DND-41 (cell line): ENCODE measurements around the gene AFF3.

Experiments
- EZH2 ChIP-seq: IDR thresholded peaks from 3 replicates; pipeline ENCODE4 v1.6.1; 2012; ENCODE audit warnings: borderline replicate concordance, low read depth, mild to moderate bottlenecking, moderate library complexity, low read length, inconsistent platforms; ENCODE audit not compliant: severe bottlenecking
- TF ChIP-seq, protein P1 (sequence below): IDR thresholded peaks from 2 replicates; pipeline ENCODE4 v1.5.1; 2012; ENCODE audit warnings: borderline replicate concordance, low read length, moderate library complexity, mild to moderate bottlenecking; ENCODE audit not compliant: poor library complexity, severe bottlenecking; ENCODE audit errors: extremely low read depth

DNA sequence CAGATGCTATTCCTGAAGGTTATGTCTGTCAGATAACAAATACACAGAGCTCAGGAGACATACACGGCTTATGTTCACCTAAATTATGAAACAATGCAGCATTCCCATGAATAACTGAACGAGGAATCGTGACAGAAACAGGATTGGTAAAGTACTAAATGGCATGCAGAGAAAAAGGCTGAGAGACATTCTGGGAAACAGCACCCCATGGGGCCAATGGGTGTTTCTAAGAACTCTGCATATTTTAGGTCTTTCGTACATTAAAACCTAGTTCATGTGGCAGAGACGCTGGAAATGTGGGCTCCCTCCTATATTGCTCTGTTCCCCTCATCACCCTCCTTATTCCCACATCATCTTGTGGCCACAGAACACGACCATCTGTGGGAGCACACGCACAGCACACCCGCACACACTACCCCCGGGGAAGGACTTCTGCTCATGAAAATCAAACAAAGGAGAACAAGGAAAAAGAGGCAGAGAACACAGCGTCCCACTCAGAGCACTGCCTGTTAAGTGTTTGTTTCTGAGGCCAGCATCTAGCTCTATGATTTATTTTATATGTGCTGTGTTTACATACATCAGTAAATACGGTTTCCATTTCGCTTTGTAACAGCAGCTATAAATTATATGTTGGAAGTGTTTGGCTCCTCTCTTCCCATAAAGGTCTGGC, 143.6 kb downstream of the AFF3 start:
- no peak for TF ChIP-seq EZH2
- TF ChIP-seq, protein P1, sequence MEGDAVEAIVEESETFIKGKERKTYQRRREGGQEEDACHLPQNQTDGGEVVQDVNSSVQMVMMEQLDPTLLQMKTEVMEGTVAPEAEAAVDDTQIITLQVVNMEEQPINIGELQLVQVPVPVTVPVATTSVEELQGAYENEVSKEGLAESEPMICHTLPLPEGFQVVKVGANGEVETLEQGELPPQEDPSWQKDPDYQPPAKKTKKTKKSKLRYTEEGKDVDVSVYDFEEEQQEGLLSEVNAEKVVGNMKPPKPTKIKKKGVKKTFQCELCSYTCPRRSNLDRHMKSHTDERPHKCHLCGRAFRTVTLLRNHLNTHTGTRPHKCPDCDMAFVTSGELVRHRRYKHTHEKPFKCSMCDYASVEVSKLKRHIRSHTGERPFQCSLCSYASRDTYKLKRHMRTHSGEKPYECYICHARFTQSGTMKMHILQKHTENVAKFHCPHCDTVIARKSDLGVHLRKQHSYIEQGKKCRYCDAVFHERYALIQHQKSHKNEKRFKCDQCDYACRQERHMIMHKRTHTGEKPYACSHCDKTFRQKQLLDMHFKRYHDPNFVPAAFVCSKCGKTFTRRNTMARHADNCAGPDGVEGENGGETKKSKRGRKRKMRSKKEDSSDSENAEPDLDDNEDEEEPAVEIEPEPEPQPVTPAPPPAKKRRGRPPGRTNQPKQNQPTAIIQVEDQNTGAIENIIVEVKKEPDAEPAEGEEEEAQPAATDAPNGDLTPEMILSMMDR = no peak
